GM12892 (cell line): ENCODE data around the gene SURF4.

Experiments used
- POLR2AphosphoS5 ChIP-seq: IDR thresholded peaks from 2 replicates; pipeline ENCODE4 v1.6.1; 2011; ENCODE audit warnings: low read depth, low read length, control low read depth
- TAF1 ChIP-seq: IDR thresholded peaks from 2 replicates; pipeline ENCODE4 v1.6.1; 2011; ENCODE audit warnings: low read depth, mild to moderate bottlenecking, control low read depth, low read length, borderline replicate concordance

DNA sequence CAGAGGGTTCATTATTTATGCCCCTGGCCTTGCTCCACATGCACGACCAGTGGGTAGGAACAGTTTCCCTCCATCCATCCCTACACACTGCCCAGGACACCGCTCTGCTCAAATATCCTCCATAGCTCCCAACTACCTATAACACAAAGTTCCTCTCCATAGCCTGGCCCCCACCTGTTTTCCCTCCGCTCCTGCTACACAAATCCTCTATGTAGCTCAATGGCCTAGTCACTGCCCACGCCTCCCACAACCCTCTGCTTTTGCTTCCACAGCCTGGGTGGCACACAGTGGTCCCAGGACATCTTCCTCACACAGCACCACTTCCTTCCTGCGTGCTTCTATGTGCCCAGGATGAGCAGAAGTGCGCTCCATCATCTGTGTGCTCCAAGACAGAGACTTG is 21.5 kb upstream of the SURF4 start:
- TF ChIP-seq TAF1: no peak
- TF ChIP-seq POLR2AphosphoS5: no peak
